Aorta (tissue), 5 donors: ENCODE results near the gene NEFH. TPM values are rescaled to one million over a fixed set of nuclear protein-coding genes. Genes with fewer than 3 reads are reported as not detected.
"Not testable (repeated sequence)": the region's sequence is repeated elsewhere in the genome, so short reads cannot be mapped to it uniquely, and the experiment has no call there.

Experiments used
- ATAC-seq: fragments of 200-7000 bp; cut with Tn5 transposase; one replicate; pipeline ENCODE4 v1.9.1; 2022; ENCODE audit warnings: moderate library complexity; ENCODE audit not compliant: low FRiP score
- DNase-seq, 2 donors: peaks; one replicate each; pipeline ENCODE4 v3.0.0-alpha.2; 2020
- H3K27ac ChIP-seq, 2 donors: one replicate each; pipeline ENCODE4 v1.5.1; 2013; ENCODE audit warnings: low read length in 2 of 2, mild to moderate bottlenecking in 2 of 2, moderate library complexity in 2 of 2, control low read depth in 1 of 2, inconsistent platforms in 1 of 2, low read depth in 1 of 2
- H3K27me3 ChIP-seq, 2 donors: one replicate each; pipeline ENCODE4 v1.6.1; 2013; ENCODE audit warnings: control low read depth in 1 of 2, low read length in 1 of 2, mild to moderate bottlenecking in 1 of 2, moderate library complexity in 1 of 2; ENCODE audit not compliant: insufficient read depth in 2 of 2, control insufficient read depth in 1 of 2
- H3K36me3 ChIP-seq, 2 donors: one replicate each; pipeline ENCODE4 v1.6.1; 2013; ENCODE audit warnings: control low read depth in 1 of 2, low read length in 1 of 2, mild to moderate bottlenecking in 1 of 2; ENCODE audit not compliant: insufficient read depth in 2 of 2, control insufficient read depth in 1 of 2
- H3K4me1 ChIP-seq, 2 donors: one replicate each; pipeline ENCODE4 v1.6.1; 2013; ENCODE audit warnings: low read length in 2 of 2, control low read depth in 1 of 2, mild to moderate bottlenecking in 1 of 2, moderate library complexity in 1 of 2; ENCODE audit not compliant: insufficient read depth in 2 of 2, control insufficient read depth in 1 of 2
- H3K4me3 ChIP-seq, 2 donors: one replicate each; pipeline ENCODE4 v1.5.1; 2013; ENCODE audit warnings: low read length in 2 of 2, control low read depth in 1 of 2, mild to moderate bottlenecking in 1 of 2
- H3K9me3 ChIP-seq: one replicate; pipeline ENCODE4 v1.6.1; 2013; ENCODE audit warnings: mild to moderate bottlenecking, low read length; ENCODE audit not compliant: control insufficient read depth
- WGBS, 2 donors: extraction: QIAGEN DNeasy Blood & Tissue Kit; methylation state at CpG; one replicate each; pipeline ENCODE4 v1.1.7; 2013; 5-methylcytosine and 5-hydroxymethylcytosine counted together
- intact Hi-C, 2 donors: fragments of 100-400 bp; cut with DNase I; formaldehyde crosslinking; loops; one replicate each; pipeline versions ENCODE4 v1.14.2 to v1.15.0; 2022
- long read RNA-seq, 2 donors: library from polyadenylated mRNA; unstranded; transcript quantifications; one replicate each; pipeline ENCODE4 v2.0.0, GENCODE V29; 2020 to 2021
- polyA plus RNA-seq, 2 donors: library from polyadenylated mRNA; stranded (reverse); fragments of 200-250 nt; gene quantifications; one replicate each; pipeline ENCODE4 v1.2.3, GENCODE V29; 2013
- total RNA-seq, 2 donors: library from RNA; stranded (reverse); fragmentation: NEBNext Ultra II Directional; extraction: Animal tissue kit (Norgen Biotek cat#: 25700); gene quantifications; one replicate each; pipeline ENCODE4 v1.2.1, GENCODE V29; 2021
- donor health status: healthy with polysubstance abuse.
- donor health status: Bipolar disorder and iron deficiency.
- donor health status: DM: no; HTN: no; CAD: no.
- donor health status: DM: no; HTN: no; CAD: no.
- donor health status: DM: yes; HTN: yes; CAD: no.

NEFH gene
- total RNA-seq, result under 1 TPM; 0.36 to 0.63 TPM
- polyA plus RNA-seq, result under 1 TPM in 1 of 2 donors, not detected in 1; 0.38 TPM
- long read RNA-seq, donor 1, partial matches to known transcripts, result 0 of 3 reads
- long read RNA-seq, donor 1, other reads (novel, unspliced or antisense), result 1 of 3 reads
- long read RNA-seq, donor 2, result 0 reads

- DNase-seq (no peak), ATAC-seq (no peak)
- 3 to 4% methylated on average over 43 to 48 of the region's 48 CpGs for WGBS, 2 donors
Observed at GRCh38 chr22:29479417-29480261, at the start of gene NEFH. Gene NEFH (plus strand): TSS chr22:29480218. CDS start chr22:29480263, 45 bp downstream.

GRCh38 chr22:29431986-29432385, 48.0 kb upstream of the NEFH start:
- no peak overlapping the region for H3K4me3 ChIP-seq
- H3K9me3 ChIP-seq, result no peaks in the 10 kb centered on the region
- no peaks in the 10 kb centered on the region for H3K27me3 ChIP-seq
- intact Hi-C loops, result no loop called here
- no peaks in the 10 kb centered on the region for H3K4me1 ChIP-seq
- 44 to 48% methylated on average over 5 of the region's 5 CpGs for WGBS, 2 donors
- DNase-seq (no peak), ATAC-seq (no peak)
- H3K36me3 ChIP-seq, result no peaks in the 10 kb centered on the region
- H3K27ac ChIP-seq, result no peak overlapping the region

More at GRCh38 chr22:29479417-29480261, at the start of gene NEFH:
- Histone ChIP-seq H3K27me3 (no peaks in the 10 kb centered on the region), H3K9me3 (no peaks in the 10 kb centered on the region), H3K36me3 (no peaks in the 10 kb centered on the region), H3K4me1 (no peaks in the 10 kb centered on the region), H3K27ac (no peak within 1 kb of the TSS), H3K4me3 (no peak within 1 kb of the TSS)
- intact Hi-C loops, result no loop called here

GRCh38 chr22:29433856-29434255, 46.2 kb upstream of the NEFH start:
- H3K9me3 ChIP-seq, result no peaks in the 10 kb centered on the region
- WGBS, 2 donors, result 77 to 87% methylated on average over 3 of the region's 3 CpGs
- no peak overlapping the region for H3K4me3 ChIP-seq
- no peaks in the 10 kb centered on the region for H3K27me3 ChIP-seq
- DNase-seq (no peak), ATAC-seq (no peak)
- intact Hi-C loops, result no loop called here
- no peaks in the 10 kb centered on the region for H3K4me1 ChIP-seq
- H3K36me3 ChIP-seq, result no peaks in the 10 kb centered on the region
- no peak overlapping the region for H3K27ac ChIP-seq

GRCh38 chr22:29434288-29434687, 45.7 kb upstream of the NEFH start:
- no peak for DNase-seq
- ATAC-seq, result no peak

GRCh38 chr22:29435236-29436136, 44.5 kb upstream of the NEFH start:
- WGBS, 2 donors, result 51 to 63% methylated on average over 5 of the region's 5 CpGs
- Histone ChIP-seq H3K27me3 (no peaks in the 10 kb centered on the region), H3K4me3 (no peak overlapping the region), H3K4me1 (no peaks in the 10 kb centered on the region), H3K9me3 (no peaks in the 10 kb centered on the region), H3K27ac (no peak overlapping the region), H3K36me3 (no peaks in the 10 kb centered on the region)
- intact Hi-C loops, result no loop called here
- DNase-seq, result no peak
- ATAC-seq, result no peak

More at GRCh38 chr22:29434288-29434687, 45.7 kb upstream of the NEFH start:
- no peaks in the 10 kb centered on the region for H3K4me1 ChIP-seq
- H3K4me3 ChIP-seq, result no peak overlapping the region
- 81 to 82% methylated on average over 7 of the region's 7 CpGs for WGBS, 2 donors
- H3K36me3 ChIP-seq, result no peaks in the 10 kb centered on the region
- no peaks in the 10 kb centered on the region for H3K9me3 ChIP-seq
- intact Hi-C loops, result no loop called here
- no peaks in the 10 kb centered on the region for H3K27me3 ChIP-seq
- H3K27ac ChIP-seq, result no peak overlapping the region

GRCh38 chr22:29438283-29438682, 41.7 kb upstream of the NEFH start, which contains the start of gene RFPL1:
Gene RFPL1 (plus strand): TSS chr22:29438583.
- 91% methylated on average over 10 of the region's 10 CpGs for WGBS, 2 donors
- not testable (repeated sequence) for ATAC-seq, DNase-seq

GRCh38 chr22:29442976-29443375, 37.0 kb upstream of the NEFH start:
- no peaks in the 10 kb centered on the region for H3K36me3 ChIP-seq
- WGBS, 2 donors, result 19 to 25% methylated on average over 1 of the region's 1 CpG
- H3K27ac ChIP-seq, result no peak overlapping the region
- no peaks in the 10 kb centered on the region for H3K4me1 ChIP-seq
- DNase-seq (no peak), ATAC-seq (no peak)
- no peaks in the 10 kb centered on the region for H3K9me3 ChIP-seq
- H3K27me3 ChIP-seq, result no peaks in the 10 kb centered on the region
- intact Hi-C loops, result no loop called here
- no peak overlapping the region for H3K4me3 ChIP-seq

More at GRCh38 chr22:29438283-29438682, 41.7 kb upstream of the NEFH start, which contains the start of gene RFPL1:
- H3K27me3 ChIP-seq, H3K36me3 ChIP-seq, H3K4me1 ChIP-seq, H3K27ac ChIP-seq, H3K9me3 ChIP-seq, H3K4me3 ChIP-seq, intact Hi-C loops: not testable (repeated sequence)

- intact Hi-C loops, result no loop called here
- H3K4me3 ChIP-seq, result no peak overlapping the region
Observed at GRCh38 chr22:29443452-29443851, 36.6 kb upstream of the NEFH start.

More at GRCh38 chr22:29443452-29443851, 36.6 kb upstream of the NEFH start:
- H3K27me3 ChIP-seq, result no peaks in the 10 kb centered on the region
- no peak for DNase-seq
- no peaks in the 10 kb centered on the region for H3K36me3 ChIP-seq
- WGBS, 2 donors, result 42 to 46% methylated on average over 6 of the region's 6 CpGs
- no peaks in the 10 kb centered on the region for H3K4me1 ChIP-seq
- H3K9me3 ChIP-seq, result no peaks in the 10 kb centered on the region
- H3K27ac ChIP-seq, result no peak overlapping the region
- ATAC-seq, result no peak
